ENCODE measurements around the gene COL4A2. TPM values are rescaled to one million over a fixed set of nuclear protein-coding genes. Genes with fewer than 3 reads are reported as not detected.

Gene COL4A2
- total RNA-seq, 1 donor from 2014 or later: 1,556 TPM

- Mint-ChIP-seq H3K9me3 (ENCODE audit: unreplicated experiment) (no peaks in the 10 kb centered on the region), H3K36me3 (ENCODE audit: low read depth, unreplicated experiment) (peaks cover 59% of the 10 kb centered on the region), H3K4me1 (ENCODE audit: unreplicated experiment) (no peaks in the 10 kb centered on the region), H3K4me3 (ENCODE audit: unreplicated experiment) (no peak overlapping the region), H3K27me3 (ENCODE audit: unreplicated experiment) (peaks cover 18% of the 10 kb centered on the region), H3K27ac (ENCODE audit: unreplicated experiment) (no peak overlapping the region)
- no peak for TF ChIP-seq CTCF (IDR thresholded peaks at IDR 0.05; ENCODE audit: unreplicated experiment)
- DNase-seq (ENCODE audit: low spot score): no peak
These were observed 199.3 kb downstream of the COL4A2 start for GRCh38 chr13:110506396-110506795.

GRCh38 chr13:110506859-110507566 lies 199.9 kb downstream of the COL4A2 start:
- no peaks in the 10 kb centered on the region for H3K9me3 Mint-ChIP-seq (ENCODE audit: unreplicated experiment)
- DNase-seq (ENCODE audit: low spot score): no peak
- no peaks in the 10 kb centered on the region for H3K4me1 Mint-ChIP-seq (ENCODE audit: unreplicated experiment)
- no peak for TF ChIP-seq CTCF (IDR thresholded peaks at IDR 0.05; ENCODE audit: unreplicated experiment)
- peaks cover 53% of the 10 kb centered on the region for H3K36me3 Mint-ChIP-seq (ENCODE audit: low read depth, unreplicated experiment)
- peaks cover 21% of the 10 kb centered on the region for H3K27me3 Mint-ChIP-seq (ENCODE audit: unreplicated experiment)
- H3K4me3 Mint-ChIP-seq (ENCODE audit: unreplicated experiment): peak overlapping the region; percentile 42
- H3K27ac Mint-ChIP-seq (ENCODE audit: unreplicated experiment): no peak overlapping the region

GRCh38 chr13:110507678-110508381 lies 200.7 kb downstream of the COL4A2 start:
- peaks cover 19% of the 10 kb centered on the region for H3K27me3 Mint-ChIP-seq (ENCODE audit: unreplicated experiment)
- no peak for TF ChIP-seq CTCF (IDR thresholded peaks at IDR 0.05; ENCODE audit: unreplicated experiment)
- no peak for DNase-seq (ENCODE audit: low spot score)
- peak overlapping the region; percentile 13 for H3K27ac Mint-ChIP-seq (ENCODE audit: unreplicated experiment)
- peaks cover 50% of the 10 kb centered on the region for H3K36me3 Mint-ChIP-seq (ENCODE audit: low read depth, unreplicated experiment)
- H3K9me3 Mint-ChIP-seq (ENCODE audit: unreplicated experiment): no peaks in the 10 kb centered on the region
- no peak overlapping the region for H3K4me3 Mint-ChIP-seq (ENCODE audit: unreplicated experiment)
- no peaks in the 10 kb centered on the region for H3K4me1 Mint-ChIP-seq (ENCODE audit: unreplicated experiment)

GRCh38 chr13:110509478-110509926 lies 202.4 kb downstream of the COL4A2 start:
- Mint-ChIP-seq H3K4me1 (ENCODE audit: unreplicated experiment) (no peaks in the 10 kb centered on the region), H3K27me3 (ENCODE audit: unreplicated experiment) (peaks cover 19% of the 10 kb centered on the region), H3K27ac (ENCODE audit: unreplicated experiment) (no peak overlapping the region), H3K36me3 (ENCODE audit: low read depth, unreplicated experiment) (peaks cover 59% of the 10 kb centered on the region), H3K9me3 (ENCODE audit: unreplicated experiment) (no peaks in the 10 kb centered on the region), H3K4me3 (ENCODE audit: unreplicated experiment) (no peak overlapping the region)
- TF ChIP-seq CTCF (IDR thresholded peaks at IDR 0.05; ENCODE audit: unreplicated experiment): no peak
- no peak for DNase-seq (ENCODE audit: low spot score)
